K562 (cell line): ENCODE results near the gene TTYH2. TPM values are rescaled to one million over a fixed set of nuclear protein-coding genes. Genes with fewer than 3 reads are reported as not detected.

Experiments
- ATAC-seq: fragments of 200-7000 bp; cut with Tn5 transposase; 3 replicates; pipeline ENCODE4 v1.9.1; 2020; ENCODE audit warnings: moderate library complexity
- BruUV-seq: library from RNA; stranded (reverse); fragments of 400-500 nt; replicated peaks from 2 replicates; lab custom pipeline; 2021; lab: Mats Ljungman, UMichigan
- CTCF ChIA-PET: fragments of 300-600 bp; formaldehyde crosslinking; extraction: SDS; loops from one replicate; lab custom pipeline; 2021; ENCODE audit warnings: low intra/inter-chr PET ratio; lab: Yijun Ruan, JAX
- POLR2A ChIA-PET: fragments of 300-600, 350-650 bp; sonication (Branson Sonifier 250); formaldehyde crosslinking; extraction: SDS; loops from one replicate; lab custom pipeline; 2021; ENCODE audit warnings: antibody characterized with exemption, inconsistent platforms; lab: Yijun Ruan, JAX
- DNase-seq, 4 experiments: peaks; one replicate each; pipeline versions ENCODE4 v3.0.0 to v3.0.0-alpha.2; 2011 to 2018; ENCODE audit warnings: low spot score in 3 of 4, mixed read lengths in 3 of 4; ENCODE audit errors: extremely low read depth in 1 of 4
- FAIRE-seq: peaks from 2 replicates; lab custom pipeline; 2011; peaks lifted over from hg19 to GRCh38; lab: Jason Lieb, UNC
- H2AFZ ChIP-seq: 2 replicates; pipeline ENCODE4 v1.6.0; 2011; ENCODE audit warnings: low read depth, low read length, control low read depth, inconsistent platforms
- H3K27ac ChIP-seq: fragments of 200-600 bp; 3 replicates; pipeline ENCODE4 v1.8.0; 2011; ENCODE audit warnings: low read depth, mild to moderate bottlenecking, control low read depth, inconsistent platforms, low read length, moderate library complexity, mixed read lengths; ENCODE audit errors: extremely low read depth
- H3K27me3 ChIP-seq, 2 experiments: fragments of 300-600 bp in 1 of 2; 2 replicates in 1 of 2; 3 replicates in 1 of 2; pipeline versions ENCODE4 v1.6.0 to v1.8.0; 2011; ENCODE audit warnings: inconsistent platforms in 2 of 2, low read length in 2 of 2, mild to moderate bottlenecking in 1 of 2, mixed read lengths in 1 of 2, moderate library complexity in 1 of 2; ENCODE audit not compliant: control insufficient read depth in 2 of 2, insufficient read depth in 2 of 2
- H3K36me3 ChIP-seq: fragments of 300-600 bp; 3 replicates; pipeline ENCODE4 v1.8.0; 2011; ENCODE audit warnings: mild to moderate bottlenecking, low read length, inconsistent platforms; ENCODE audit not compliant: control insufficient read depth, insufficient read depth
- H3K4me1 ChIP-seq, 2 experiments: fragments of 200-600 bp in 1 of 2; replicated peaks in 1 of 2; 2 replicates in 1 of 2; 3 replicates in 1 of 2; pipeline versions ENCODE4 v1.5.1 to v1.8.0; 2011; ENCODE audit warnings: inconsistent platforms in 2 of 2, low read length in 2 of 2, mild to moderate bottlenecking in 1 of 2, mixed read lengths in 1 of 2, moderate library complexity in 1 of 2; ENCODE audit not compliant: control insufficient read depth in 2 of 2, insufficient read depth in 2 of 2
- H3K4me2 ChIP-seq: 2 replicates; pipeline ENCODE4 v1.6.1; 2011; ENCODE audit warnings: low read length, control low read depth, inconsistent platforms, mixed read lengths; ENCODE audit not compliant: insufficient read depth
- H3K4me3 ChIP-seq: fragments of 200-600 bp; sonication (generic), shearing (Covaris generic); 2 replicates; pipeline ENCODE4 v1.5.1; 2016; ENCODE audit warnings: control low read depth, inconsistent platforms
- H3K79me2 ChIP-seq: fragments of 200-600 bp; 3 replicates; pipeline ENCODE4 v1.8.0; 2011; ENCODE audit warnings: low read length, inconsistent platforms; ENCODE audit not compliant: control insufficient read depth, insufficient read depth
- H3K9ac ChIP-seq, 2 experiments: 2 replicates each; pipeline versions ENCODE4 v1.6.0 to v1.6.1; 2011; ENCODE audit warnings: low read depth in 2 of 2, low read length in 2 of 2, control low read depth in 1 of 2, inconsistent platforms in 1 of 2, mild to moderate bottlenecking in 1 of 2, mixed read lengths in 1 of 2; ENCODE audit not compliant: insufficient read depth in 1 of 2
- H3K9me1 ChIP-seq: one replicate; pipeline ENCODE4 v1.6.0; 2011; ENCODE audit warnings: inconsistent platforms, mild to moderate bottlenecking, low read length, moderate library complexity; ENCODE audit not compliant: control insufficient read depth, insufficient read depth
- H3K9me3 ChIP-seq: replicated peaks from 2 replicates; pipeline ENCODE4 v1.5.1; 2011; ENCODE audit warnings: low read depth, low read length, inconsistent platforms; ENCODE audit not compliant: control insufficient read depth, insufficient read depth
- H4K20me1 ChIP-seq: replicated peaks from 2 replicates; pipeline ENCODE4 v1.6.1; 2011; ENCODE audit warnings: low read length, inconsistent platforms, mixed read lengths; ENCODE audit not compliant: control insufficient read depth, insufficient read depth
- ADNP ChIP-seq: fragments of 200-800 bp; sonication (Bioruptor generic); IDR thresholded peaks from 2 replicates; pipeline ENCODE4 v1.6.1; 2016; ENCODE audit warnings: missing genetic modification characterization, missing compliant biosample characterization
- ARID1B ChIP-seq: fragments of 450-650 bp; IDR thresholded peaks from 2 replicates; pipeline ENCODE4 v1.6.1; 2016; ENCODE audit warnings: antibody characterized with exemption, mild to moderate bottlenecking, inconsistent platforms
- CBX8 ChIP-seq: fragments of 200-600 bp; sonication (generic); IDR thresholded peaks from 2 replicates; pipeline ENCODE4 v1.6.1; 2012; ENCODE audit warnings: borderline replicate concordance, mixed run types, low read depth, mild to moderate bottlenecking, moderate library complexity, mixed read lengths, low read length, control low read depth, inconsistent platforms; ENCODE audit not compliant: poor library complexity, severe bottlenecking; ENCODE audit errors: extremely low read depth
- ESRRA ChIP-seq: fragments of 450-650 bp; IDR thresholded peaks from 2 replicates; pipeline ENCODE4 v1.6.1; 2014; ENCODE audit warnings: low read depth, mild to moderate bottlenecking, moderate library complexity, borderline replicate concordance
- GMEB1 ChIP-seq: fragments of 250-450 bp; sonication (Bioruptor Pico); IDR thresholded peaks from 2 replicates; pipeline ENCODE4 v1.4.0; 2020; ENCODE audit warnings: mild to moderate bottlenecking
- POLR2AphosphoS5 ChIP-seq: IDR thresholded peaks from 2 replicates; pipeline ENCODE4 v1.6.1; 2011; ENCODE audit warnings: mild to moderate bottlenecking, low read depth, low read length, moderate library complexity; ENCODE audit not compliant: control insufficient read depth, insufficient read depth
- WGBS: fragments of 100-300 bp; shearing (Covaris generic); methylation state at CpG from one replicate; pipeline ENCODE4 v1.1.6; 2016; ENCODE audit warnings: low coverage, mixed read lengths; ENCODE audit not compliant: insufficient coverage; ENCODE audit errors: missing lambda C conversion rate; 5-methylcytosine and 5-hydroxymethylcytosine counted together
- in situ Hi-C: fragments of 300-500 bp; cut with MboI; formaldehyde crosslinking; loops from 4 replicates; pipeline ENCODE4 v1.15.0; 2018; ENCODE audit warnings: inconsistent platforms, mixed read lengths
- intact Hi-C: fragments of 100-400 bp; cut with micrococcal nuclease; formaldehyde crosslinking; loops from 2 replicates; pipeline ENCODE4 v1.14.2; 2022
- polyA plus RNA-seq, 8 experiments: library from polyadenylated mRNA; depleted of rRNA in 4 of 8; stranded (reverse) in 5 of 8; unstranded in 3 of 8; fragments of >200 nt; fragmentation: Nextera tagmentation in 2 of 8; fragmentation: Illumina TruSeq in 1 of 8; extraction: Ambion mirVana in 2 of 8; extraction: Trizol in 1 of 8; gene quantifications; 2 replicates each; pipeline versions ENCODE4 v1.2.1 to v1.2.3, GENCODE V29; 2011 to 2014; ENCODE audit warnings: inconsistent platforms in 1 of 8, missing spikeins in 1 of 8
- total RNA-seq, 7 experiments: library from RNA; depleted of rRNA in 6 of 7; stranded (reverse); fragments of >200 nt in 6 of 7; fragmentation: Illumina TruSeq in 2 of 7; extraction: Trizol in 2 of 7; gene quantifications; 2 replicates each; pipeline versions ENCODE4 v1.2.1 to v1.2.3, GENCODE V29; 2011 to 2021; ENCODE audit warnings: low replicate concordance in 1 of 7
- TF ChIP-seq, protein P1 (sequence below), 2 experiments: fragments of 450-650 bp; IDR thresholded peaks; 2 replicates each; pipeline ENCODE4 v1.6.1; 2016

Gene TTYH2
- total and polyA plus RNA-seq, 9 of the 15 experiments (the other 6 are each of a cell fraction or from before 2014, with no cell fraction given): 0.03 to 2.0 (median 0.91) TPM

DNA sequence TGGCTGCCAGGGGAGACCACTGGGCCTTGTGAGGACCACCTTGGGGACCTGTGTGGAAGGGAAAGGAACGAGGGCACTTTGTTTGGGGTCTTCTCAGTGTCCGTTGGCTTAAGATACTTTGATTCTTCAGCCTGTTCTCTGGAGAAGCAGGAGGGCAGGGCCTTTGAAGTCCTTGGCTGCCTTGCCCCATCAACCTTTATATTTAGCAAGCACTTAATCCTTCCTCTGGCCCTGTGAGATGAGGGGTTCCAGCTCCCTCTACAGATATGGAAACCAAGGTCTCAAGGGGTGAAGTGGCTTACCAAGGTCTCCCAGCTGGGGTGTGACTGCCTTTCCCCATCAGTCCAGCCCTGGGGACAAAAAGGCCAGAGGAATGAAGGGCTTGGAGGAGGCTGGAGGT lies 28.5 kb downstream of the TTYH2 start:
- 11% methylated on average over 2 of the region's 2 CpGs for WGBS
- TF ChIP-seq ARID1B (no peak), ESRRA (no peak)
- H2AFZ ChIP-seq: no peak overlapping the region
- peaks cover 0 to 15% of the 10 kb centered on the region in 2 experiments; a peak in 2 of 5 replicates for H3K4me1 ChIP-seq
- BruUV-seq: no TSS peak
- CTCF ChIA-PET: no interaction called here
- no peaks in the 10 kb centered on the region for H3K79me2 ChIP-seq
- POLR2A ChIA-PET: interaction anchor here (0.7 kb wide), 1 partner anchor 10 kb away, joined by 3 read pairs; no protein-coding TSS in a partner anchor
- no peaks in the 10 kb centered on the region for H4K20me1 ChIP-seq
- intact Hi-C loops (no loop called here), in situ Hi-C loops (no loop called here)
- no peak overlapping the region for H3K9ac ChIP-seq
- no peaks in the 10 kb centered on the region for H3K36me3 ChIP-seq
- H3K4me3 ChIP-seq: no peak overlapping the region
- no peak for ATAC-seq
- H3K4me2 ChIP-seq: no peak overlapping the region
- no peaks in the 10 kb centered on the region for H3K9me1 ChIP-seq
- H3K9me3 ChIP-seq: no peaks in the 10 kb centered on the region
- peaks cover 0 to 16% of the 10 kb centered on the region in 2 experiments; a peak in 2 of 5 replicates for H3K27me3 ChIP-seq
- no peak for DNase-seq
- H3K27ac ChIP-seq: no peak overlapping the region
- no peak for FAIRE-seq

DNA sequence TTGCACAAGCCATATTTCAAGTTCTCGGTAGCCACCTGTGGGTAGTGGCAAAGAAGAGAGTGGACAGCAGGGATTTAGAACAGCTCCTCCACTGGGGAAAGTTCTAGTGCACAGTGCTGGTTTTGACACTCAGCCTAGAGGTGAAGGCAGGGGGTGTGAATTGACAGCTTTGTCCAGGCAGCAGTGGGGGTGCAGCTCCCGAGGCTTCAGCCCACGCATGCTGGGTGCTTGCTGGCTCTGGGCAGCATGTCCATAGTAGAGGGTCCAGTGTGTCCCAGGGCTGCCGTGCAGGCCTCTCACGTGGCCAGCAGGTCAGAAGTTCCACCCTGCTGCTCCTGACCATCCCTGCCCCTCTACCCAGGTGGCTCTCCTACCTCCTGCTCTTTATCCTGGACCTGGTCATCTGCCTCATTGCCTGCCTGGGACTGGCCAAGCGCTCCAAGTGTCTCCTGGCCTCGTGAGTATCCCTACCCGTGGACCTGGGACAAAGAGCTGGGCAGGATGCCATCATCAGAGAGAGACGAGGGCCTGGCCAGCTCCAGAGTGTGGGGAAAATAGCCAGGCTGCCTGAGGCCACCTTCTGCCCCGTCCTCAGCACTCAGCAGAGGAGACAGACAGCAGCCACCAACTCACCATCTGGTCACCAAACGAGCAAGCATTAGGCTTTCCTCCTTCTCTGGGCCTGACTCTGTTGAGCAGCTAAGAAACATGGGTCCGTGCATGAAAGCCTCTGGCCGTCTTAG lies 29.8 kb downstream of the TTYH2 start:
- POLR2A ChIA-PET: interaction anchor here (0.6 to 1.2 kb wide), 4 partner anchors 8 to 106 kb away, joined by 3 to 4 read pairs (median 3); no protein-coding TSS in a partner anchor
- intact Hi-C loops: no loop called here
- H3K79me2 ChIP-seq: no peaks in the 10 kb centered on the region
- no peak overlapping the region for H2AFZ ChIP-seq
- no peak overlapping the region for H3K9ac ChIP-seq
- H3K27ac ChIP-seq: no peak overlapping the region
- no peak overlapping the region for H3K4me2 ChIP-seq
- peaks cover 0 to 21% of the 10 kb centered on the region in 2 experiments; a peak in 2 of 5 replicates for H3K27me3 ChIP-seq
- TF ChIP-seq GMEB1: no peak
- TF ChIP-seq CBX8: no peak
- no peak for TF ChIP-seq POLR2AphosphoS5
- TF ChIP-seq ADNP: no peak
- TF ChIP-seq, protein P1, sequence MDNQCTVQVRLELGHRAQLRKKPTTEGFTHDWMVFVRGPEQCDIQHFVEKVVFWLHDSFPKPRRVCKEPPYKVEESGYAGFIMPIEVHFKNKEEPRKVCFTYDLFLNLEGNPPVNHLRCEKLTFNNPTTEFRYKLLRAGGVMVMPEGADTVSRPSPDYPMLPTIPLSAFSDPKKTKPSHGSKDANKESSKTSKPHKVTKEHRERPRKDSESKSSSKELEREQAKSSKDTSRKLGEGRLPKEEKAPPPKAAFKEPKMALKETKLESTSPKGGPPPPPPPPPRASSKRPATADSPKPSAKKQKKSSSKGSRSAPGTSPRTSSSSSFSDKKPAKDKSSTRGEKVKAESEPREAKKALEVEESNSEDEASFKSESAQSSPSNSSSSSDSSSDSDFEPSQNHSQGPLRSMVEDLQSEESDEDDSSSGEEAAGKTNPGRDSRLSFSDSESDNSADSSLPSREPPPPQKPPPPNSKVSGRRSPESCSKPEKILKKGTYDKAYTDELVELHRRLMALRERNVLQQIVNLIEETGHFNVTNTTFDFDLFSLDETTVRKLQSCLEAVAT (IDR thresholded peaks at IDR 0.05): no peak
- H3K4me1 ChIP-seq: peaks cover 0 to 20% of the 10 kb centered on the region in 2 experiments; a peak in 2 of 5 replicates
- BruUV-seq: no TSS peak
- 15% methylated on average over 13 of the region's 13 CpGs for WGBS
- no peak overlapping the region for H3K4me3 ChIP-seq
- H3K36me3 ChIP-seq: no peaks in the 10 kb centered on the region
- DNase-seq (no peak), ATAC-seq (no peak), FAIRE-seq (no peak)
- H4K20me1 ChIP-seq: no peaks in the 10 kb centered on the region
- no peaks in the 10 kb centered on the region for H3K9me3 ChIP-seq
- CTCF ChIA-PET: no interaction called here
- in situ Hi-C loops: no loop called here
- H3K9me1 ChIP-seq: no peaks in the 10 kb centered on the region
